Tibial artery (tissue), 4 donors: Measurements from ENCODE around the gene CRYL1.

Experiments used
- DNase-seq, 2 donors: peaks; one replicate each; pipeline ENCODE4 v3.0.0-alpha.2; 2019
- H3K27ac ChIP-seq, 2 donors: fragments of 200-600 bp; sonication (generic) in 1 of 2; 1 replicate in 1 of 2; 2 replicates in 1 of 2; pipeline ENCODE4 v1.5.1; 2018 to 2019; ENCODE audit warnings: mild to moderate bottlenecking in 1 of 2
- H3K27me3 ChIP-seq, 2 donors: fragments of 200-600 bp; sonication (generic) in 1 of 2; one replicate each; pipeline versions ENCODE4 v1.5.1 to v1.6.0; 2016 to 2019
- H3K36me3 ChIP-seq, 3 donors: fragments of 200-600 bp; sonication (generic) in 2 of 3; one replicate each; pipeline ENCODE4 v1.5.1; 2016 to 2019; ENCODE audit warnings: mild to moderate bottlenecking in 2 of 3
- H3K4me1 ChIP-seq, 4 donors: fragments of 200-600 bp; sonication (generic) in 2 of 4; 1 replicate in 3 of 4; 2 replicates in 1 of 4; pipeline ENCODE4 v1.5.1; 2016 to 2019
- H3K4me3 ChIP-seq, 2 donors: fragments of 200-600 bp; sonication (generic) in 1 of 2; 1 replicate in 1 of 2; 2 replicates in 1 of 2; pipeline ENCODE4 v1.5.1; 2018 to 2019; ENCODE audit warnings: mild to moderate bottlenecking in 2 of 2
- H3K9me3 ChIP-seq, 3 donors: fragments of 200-600 bp; sonication (generic) in 1 of 3; one replicate each; pipeline ENCODE4 v1.5.1; 2016 to 2019
- CTCF ChIP-seq, 2 experiments: fragments of 200-600 bp in 1 of 2; fragments of 450-650 bp in 1 of 2; IDR thresholded peaks; one replicate each; pipeline ENCODE4 v1.5.1; 2017 to 2019; ENCODE audit warnings: antibody characterized with exemption in 2 of 2, mild to moderate bottlenecking in 1 of 2, moderate library complexity in 1 of 2
- intact Hi-C: fragments of 100-400 bp; cut with DNase I; formaldehyde crosslinking; loops from one replicate; pipeline ENCODE4 v1.15.0; 2023; ENCODE audit warnings: low total_unique reads

The CRYL1 gene

GRCh38 chr13:20370815-20371421 is 154.7 kb downstream of the CRYL1 start:
- Histone ChIP-seq H3K9me3 (no peaks in the 10 kb centered on the region), H3K4me3 (no peak overlapping the region), H3K4me1 (no peaks in the 10 kb centered on the region), H3K27me3 (peaks cover 0 to 3% of the 10 kb centered on the region in 2 donors), H3K27ac (no peak overlapping the region), H3K36me3 (no peaks in the 10 kb centered on the region)
- TF ChIP-seq CTCF (IDR thresholded peaks at IDR 0.05): no peak
- intact Hi-C loops: no loop called here
- DNase-seq: no peak

- intact Hi-C loops: no loop called here
- no peak for DNase-seq
- no peaks in the 10 kb centered on the region for H3K4me1 ChIP-seq
- H3K4me3 ChIP-seq: no peak overlapping the region
- no peak for TF ChIP-seq CTCF (IDR thresholded peaks at IDR 0.05)
- no peaks in the 10 kb centered on the region for H3K36me3 ChIP-seq
- H3K27ac ChIP-seq: no peak overlapping the region
- H3K9me3 ChIP-seq: no peaks in the 10 kb centered on the region
- H3K27me3 ChIP-seq: peaks cover 0 to 3% of the 10 kb centered on the region in 2 donors
These were observed 155.7 kb downstream of the CRYL1 start for GRCh38 chr13:20369886-20370361.

- no peak overlapping the region for H3K4me3 ChIP-seq
- peaks cover 0 to 16% of the 10 kb centered on the region in 2 donors for H3K27me3 ChIP-seq
- intact Hi-C loops: no loop called here
- no peaks in the 10 kb centered on the region for H3K9me3 ChIP-seq
- DNase-seq: no peak
- no peaks in the 10 kb centered on the region for H3K4me1 ChIP-seq
- no peak for TF ChIP-seq CTCF (IDR thresholded peaks at IDR 0.05)
- H3K27ac ChIP-seq: no peak overlapping the region
- H3K36me3 ChIP-seq: no peaks in the 10 kb centered on the region
These were observed 159.6 kb downstream of the CRYL1 start for GRCh38 chr13:20366056-20366455.

DNA sequence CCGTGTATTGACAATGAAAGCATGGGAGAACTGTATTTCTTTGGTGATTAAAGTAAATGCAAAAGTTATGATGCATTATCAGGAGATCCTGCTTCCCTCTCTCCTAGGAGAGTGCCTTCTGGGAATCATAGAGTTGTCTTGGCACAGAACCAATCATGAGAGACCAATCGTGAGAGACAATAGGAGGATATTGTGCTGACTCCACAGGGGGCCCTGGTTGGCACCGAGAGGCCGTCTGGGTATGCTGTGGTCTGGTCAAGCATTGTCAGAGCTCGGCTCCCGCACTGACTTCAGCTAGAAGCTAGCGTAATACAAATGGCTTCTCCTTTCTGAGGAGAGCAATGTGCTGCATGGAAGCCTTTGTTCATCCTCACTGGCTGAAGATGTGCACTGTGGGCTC is 162.1 kb downstream of the CRYL1 start:
- DNase-seq: no peak
- Histone ChIP-seq H3K4me3 (no peak overlapping the region), H3K27me3 (peaks cover 0 to 16% of the 10 kb centered on the region in 2 donors), H3K27ac (no peak overlapping the region), H3K9me3 (no peaks in the 10 kb centered on the region), H3K4me1 (no peaks in the 10 kb centered on the region), H3K36me3 (no peaks in the 10 kb centered on the region)
- intact Hi-C loops: no loop called here
- TF ChIP-seq CTCF (IDR thresholded peaks at IDR 0.05): no peak

GRCh38 chr13:20363172-20363571 is 162.5 kb downstream of the CRYL1 start:
- intact Hi-C loops: no loop called here
- no peak for DNase-seq
- H3K9me3 ChIP-seq: no peaks in the 10 kb centered on the region
- H3K4me3 ChIP-seq: no peak overlapping the region
- H3K4me1 ChIP-seq: no peaks in the 10 kb centered on the region
- no peaks in the 10 kb centered on the region for H3K36me3 ChIP-seq
- H3K27ac ChIP-seq: no peak overlapping the region
- no peak for TF ChIP-seq CTCF (IDR thresholded peaks at IDR 0.05)
- H3K27me3 ChIP-seq: peaks cover 0 to 16% of the 10 kb centered on the region in 2 donors
